ENCODE data around the gene BTBD16. TPM values are rescaled to one million over a fixed set of nuclear protein-coding genes. Genes with fewer than 3 reads are reported as not detected.
A peak's percentile ranks its signal among the peaks of the same experiment; 100 is the strongest.

Gene BTBD16
- total RNA-seq, 1 donor from 2014 or later: not detected

DNA sequence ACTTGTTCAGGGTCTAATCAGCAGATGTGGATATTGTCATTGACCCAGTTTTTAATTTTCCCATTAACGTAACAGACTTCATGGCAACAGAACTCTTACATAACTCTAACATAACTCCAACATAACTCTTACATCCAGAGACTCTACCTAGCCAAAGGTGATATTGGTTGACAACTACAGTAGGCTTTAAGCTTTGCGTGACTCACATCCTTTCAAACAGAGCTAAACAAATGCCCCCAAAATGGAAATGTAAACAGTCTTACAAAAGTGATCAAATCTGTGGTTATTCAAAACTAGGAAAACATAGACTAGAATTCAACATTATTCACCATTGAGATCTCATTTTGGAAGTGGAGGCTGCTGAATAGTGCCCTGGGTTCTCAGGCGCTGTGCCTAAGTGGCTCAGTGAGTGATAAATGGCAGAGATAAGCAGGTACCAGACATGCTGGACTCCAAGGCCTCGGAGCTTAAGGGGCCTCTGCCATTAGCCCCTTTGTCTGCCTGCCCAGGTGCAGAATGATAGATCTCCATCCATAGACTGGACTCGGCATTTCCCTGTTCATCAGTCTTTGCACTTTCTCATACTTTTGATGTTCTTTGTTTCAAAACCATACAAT is 34.3 kb upstream of the BTBD16 start:
- Mint-ChIP-seq H3K9me3 (no peaks in the 10 kb centered on the region), H3K4me3 (no peak overlapping the region), H3K27ac (ENCODE audit: unreplicated experiment) (no peak overlapping the region), H3K4me1 (peaks cover 9% of the 10 kb centered on the region), H3K27me3 (ENCODE audit: low read depth) (no peaks in the 10 kb centered on the region), H3K36me3 (ENCODE audit: low read depth) (peaks cover 18% of the 10 kb centered on the region)
- DNase-seq (ENCODE audit: low read depth, low spot score): no peak
- TF ChIP-seq, protein P1, sequence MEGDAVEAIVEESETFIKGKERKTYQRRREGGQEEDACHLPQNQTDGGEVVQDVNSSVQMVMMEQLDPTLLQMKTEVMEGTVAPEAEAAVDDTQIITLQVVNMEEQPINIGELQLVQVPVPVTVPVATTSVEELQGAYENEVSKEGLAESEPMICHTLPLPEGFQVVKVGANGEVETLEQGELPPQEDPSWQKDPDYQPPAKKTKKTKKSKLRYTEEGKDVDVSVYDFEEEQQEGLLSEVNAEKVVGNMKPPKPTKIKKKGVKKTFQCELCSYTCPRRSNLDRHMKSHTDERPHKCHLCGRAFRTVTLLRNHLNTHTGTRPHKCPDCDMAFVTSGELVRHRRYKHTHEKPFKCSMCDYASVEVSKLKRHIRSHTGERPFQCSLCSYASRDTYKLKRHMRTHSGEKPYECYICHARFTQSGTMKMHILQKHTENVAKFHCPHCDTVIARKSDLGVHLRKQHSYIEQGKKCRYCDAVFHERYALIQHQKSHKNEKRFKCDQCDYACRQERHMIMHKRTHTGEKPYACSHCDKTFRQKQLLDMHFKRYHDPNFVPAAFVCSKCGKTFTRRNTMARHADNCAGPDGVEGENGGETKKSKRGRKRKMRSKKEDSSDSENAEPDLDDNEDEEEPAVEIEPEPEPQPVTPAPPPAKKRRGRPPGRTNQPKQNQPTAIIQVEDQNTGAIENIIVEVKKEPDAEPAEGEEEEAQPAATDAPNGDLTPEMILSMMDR (conservative IDR thresholded peaks at IDR 0.05): no peak

GRCh38 chr10:122237331-122237990 is 33.6 kb upstream of the BTBD16 start:
- no peak for DNase-seq (ENCODE audit: low read depth, low spot score)
- H3K27me3 Mint-ChIP-seq (ENCODE audit: low read depth): no peaks in the 10 kb centered on the region
- TF ChIP-seq, protein P1 (conservative IDR thresholded peaks at IDR 0.05): no peak
- H3K9me3 Mint-ChIP-seq: no peaks in the 10 kb centered on the region
- H3K36me3 Mint-ChIP-seq (ENCODE audit: low read depth): peaks cover 22% of the 10 kb centered on the region
- no peak overlapping the region for H3K4me3 Mint-ChIP-seq
- no peak overlapping the region for H3K27ac Mint-ChIP-seq (ENCODE audit: unreplicated experiment)
- H3K4me1 Mint-ChIP-seq: peaks cover 9% of the 10 kb centered on the region

DNA sequence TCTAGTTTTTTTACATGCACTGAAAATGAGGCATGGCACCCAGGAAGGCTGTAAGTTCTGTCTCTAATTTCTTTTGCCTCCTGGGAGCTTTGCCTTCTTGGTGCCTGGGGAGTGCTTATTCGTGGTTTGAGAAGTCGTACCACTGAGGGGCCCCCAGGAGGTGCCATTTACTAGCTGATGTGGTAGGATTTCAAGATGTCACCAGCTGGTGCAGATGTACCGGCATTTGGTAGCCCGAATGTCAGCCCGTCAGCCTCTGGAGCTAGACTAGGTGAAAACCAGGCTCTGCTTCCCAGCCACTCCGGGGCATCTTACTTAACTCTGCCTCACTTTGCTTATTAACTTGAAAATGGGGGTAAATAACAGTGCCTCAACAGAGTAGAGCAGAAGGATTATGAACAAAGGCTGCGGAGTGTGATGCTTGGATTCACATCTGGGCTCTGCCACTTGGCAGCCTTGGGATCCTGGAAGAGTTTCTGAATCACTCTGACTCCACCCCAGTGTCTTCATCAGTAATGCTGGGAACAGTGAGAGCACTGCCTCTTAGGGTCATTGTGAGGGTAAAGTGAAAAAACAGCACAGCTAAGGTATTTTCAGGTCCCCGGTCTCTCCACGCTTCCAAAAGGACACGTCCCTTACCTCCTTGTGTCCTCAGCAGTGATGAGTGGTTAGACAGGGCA is 31.4 kb upstream of the BTBD16 start:
- Mint-ChIP-seq H3K4me1 (peaks cover 6% of the 10 kb centered on the region), H3K36me3 (ENCODE audit: low read depth) (peaks cover 24% of the 10 kb centered on the region), H3K9me3 (no peaks in the 10 kb centered on the region), H3K27me3 (ENCODE audit: low read depth) (no peaks in the 10 kb centered on the region), H3K27ac (ENCODE audit: unreplicated experiment) (no peak overlapping the region), H3K4me3 (no peak overlapping the region)
- TF ChIP-seq, protein P1 (conservative IDR thresholded peaks at IDR 0.05): no peak
- DNase-seq (ENCODE audit: low read depth, low spot score): no peak

DNA sequence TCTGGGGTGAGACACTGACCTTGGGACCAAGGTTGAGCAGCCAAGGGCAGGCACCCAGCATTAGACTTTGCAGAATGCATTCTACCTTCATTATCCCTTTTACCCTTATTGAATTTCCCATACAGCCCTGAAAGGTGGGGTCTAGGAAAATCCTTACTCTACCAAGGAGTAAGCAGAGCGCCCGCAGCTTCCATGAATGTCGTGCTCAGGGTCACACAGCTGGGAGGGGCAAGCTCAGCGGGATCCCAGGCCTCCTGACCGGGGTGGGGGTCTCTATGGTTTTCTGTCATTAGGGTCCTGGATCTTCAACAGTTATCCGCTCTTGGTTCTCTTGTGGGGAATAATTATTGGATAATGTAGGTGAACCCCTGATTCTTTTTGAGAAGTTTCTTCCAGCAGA is 30.7 kb upstream of the BTBD16 start:
- no peak for DNase-seq (ENCODE audit: low read depth, low spot score)
- H3K27ac Mint-ChIP-seq (ENCODE audit: unreplicated experiment): no peak overlapping the region
- H3K4me1 Mint-ChIP-seq: peaks cover 12% of the 10 kb centered on the region
- no peak overlapping the region for H3K4me3 Mint-ChIP-seq
- TF ChIP-seq, protein P1 (conservative IDR thresholded peaks at IDR 0.05): no peak
- H3K9me3 Mint-ChIP-seq: no peaks in the 10 kb centered on the region
- H3K27me3 Mint-ChIP-seq (ENCODE audit: low read depth): no peaks in the 10 kb centered on the region
- peaks cover 24% of the 10 kb centered on the region for H3K36me3 Mint-ChIP-seq (ENCODE audit: low read depth)

- Mint-ChIP-seq H3K9me3 (no peaks in the 10 kb centered on the region), H3K27me3 (ENCODE audit: low read depth) (no peaks in the 10 kb centered on the region), H3K4me1 (peaks cover 16% of the 10 kb centered on the region), H3K27ac (ENCODE audit: unreplicated experiment) (peak overlapping the region; percentile 12), H3K4me3 (no peak overlapping the region), H3K36me3 (ENCODE audit: low read depth) (peaks cover 23% of the 10 kb centered on the region)
- TF ChIP-seq, protein P1 (conservative IDR thresholded peaks at IDR 0.05): no peak
- DNase-seq (ENCODE audit: low read depth, low spot score): no peak
These were observed 29.3 kb upstream of the BTBD16 start for GRCh38 chr10:122241836-122242235.
